Measurements from ENCODE around the gene INPP5A. TPM values are rescaled to one million over a fixed set of nuclear protein-coding genes. Genes with fewer than 3 reads are reported as not detected.

The INPP5A gene
- total RNA-seq, 1 experiment from 2014 or later: 12.3 TPM

- H3K27ac ChIP-seq (ENCODE audit: low read depth, low read length): no peak overlapping the region
- CTCF ChIA-PET: no interaction called here
- H3K4me2 ChIP-seq (ENCODE audit: low read length): no peak overlapping the region
- POLR2A ChIA-PET: no interaction called here
- H3K9me2 ChIP-seq (ENCODE audit: insufficient read depth): no peaks in the 10 kb centered on the region
- TF ChIP-seq CTCF (IDR thresholded peaks at IDR 0.05 in 2 of 3, conservative IDR thresholded peaks at IDR 0.05 in 1 of 3; ENCODE audit: borderline replicate concordance in 1 of 3, insufficient read depth in 1 of 3, low read depth in 2 of 3, low read length in 2 of 3): no peak
- no peak overlapping the region for H2AFZ ChIP-seq (ENCODE audit: low read depth, low read length, poor library complexity, severe bottlenecking)
- H3K27me3 ChIP-seq (ENCODE audit: insufficient read depth, low read length): no peaks in the 10 kb centered on the region
- ATAC-seq (no peak), DNase-seq (ENCODE audit: low read depth, low spot score) (no peak)
- H3K79me2 ChIP-seq (ENCODE audit: insufficient read depth, low read length): no peaks in the 10 kb centered on the region
- BruUV-seq (replicated peaks): no TSS peak
- RAD21 ChIA-PET (ENCODE audit: low non-redundant PET in 1 of 2, low total read pairs in 2 of 2, uncharacterized antibody in 2 of 2, unreplicated experiment in 2 of 2): no interaction called here
- no peaks in the 10 kb centered on the region for H3K9me3 ChIP-seq (ENCODE audit: control insufficient read depth in 1 of 2, insufficient read depth in 1 of 2, low read depth in 1 of 2, low read length in 2 of 2)
- H3K4me1 ChIP-seq (ENCODE audit: control insufficient read depth in 1 of 2, insufficient read depth in 2 of 2, low read length in 2 of 2): no peaks in the 10 kb centered on the region
- no peaks in the 10 kb centered on the region for H3K36me3 ChIP-seq (ENCODE audit: control insufficient read depth in 1 of 2, insufficient read depth in 2 of 2, low read length in 2 of 2)
- intact Hi-C loops (cut with micrococcal nuclease): no loop called here
- H3K4me3 ChIP-seq (replicated peaks in 1 of 2; ENCODE audit: low read depth in 1 of 2, low read length in 2 of 2): no peak overlapping the region
- no peaks in the 10 kb centered on the region for H4K20me1 ChIP-seq (ENCODE audit: insufficient read depth)
- no peak overlapping the region for H3K9ac ChIP-seq (ENCODE audit: low read length)
Observed at GRCh38 chr10:132677473-132678227, 140.1 kb downstream of the INPP5A start.

GRCh38 chr10:132678436-132679216 is 141.0 kb downstream of the INPP5A start:
- no peaks in the 10 kb centered on the region for H3K9me2 ChIP-seq (ENCODE audit: insufficient read depth)
- ChIA-PET POLR2A (no interaction called here), RAD21 (ENCODE audit: low non-redundant PET in 1 of 2, low total read pairs in 2 of 2, uncharacterized antibody in 2 of 2, unreplicated experiment in 2 of 2) (no interaction called here), CTCF (no interaction called here)
- intact Hi-C loops (cut with micrococcal nuclease): no loop called here
- H3K4me1 ChIP-seq (ENCODE audit: control insufficient read depth in 1 of 2, insufficient read depth in 2 of 2, low read length in 2 of 2): no peaks in the 10 kb centered on the region
- H3K79me2 ChIP-seq (ENCODE audit: insufficient read depth, low read length): no peaks in the 10 kb centered on the region
- H4K20me1 ChIP-seq (ENCODE audit: insufficient read depth): no peaks in the 10 kb centered on the region
- BruUV-seq (replicated peaks): no TSS peak
- no peak overlapping the region for H3K4me2 ChIP-seq (ENCODE audit: low read length)
- TF ChIP-seq TCF7L2 (IDR thresholded peaks at IDR 0.05; ENCODE audit: borderline replicate concordance, extremely low read depth, insufficient read depth, insufficient read length) (no peak), JUND (IDR thresholded peaks at IDR 0.05) (no peak), CEBPB (IDR thresholded peaks at IDR 0.05; ENCODE audit: low read depth) (no peak), ZBTB33 (IDR thresholded peaks at IDR 0.05; ENCODE audit: extremely low read depth, insufficient replicate concordance, low read length) (no peak), POLR2A (IDR thresholded peaks at IDR 0.05; ENCODE audit: borderline replicate concordance, extremely low read depth, insufficient read depth, insufficient read length) (no peak), RAD21 (IDR thresholded peaks at IDR 0.05; ENCODE audit: low read depth) (no peak), CBX3 (IDR thresholded peaks at IDR 0.05; ENCODE audit: low read depth) (no peak), ATF3 (IDR thresholded peaks at IDR 0.05) (no peak)
- H3K36me3 ChIP-seq (ENCODE audit: control insufficient read depth in 1 of 2, insufficient read depth in 2 of 2, low read length in 2 of 2): no peaks in the 10 kb centered on the region
- no peak overlapping the region for H3K9ac ChIP-seq (ENCODE audit: low read length)
- no peaks in the 10 kb centered on the region for H3K27me3 ChIP-seq (ENCODE audit: insufficient read depth, low read length)
- ATAC-seq: no peak
- no peak overlapping the region for H3K4me3 ChIP-seq (replicated peaks in 1 of 2; ENCODE audit: low read depth in 1 of 2, low read length in 2 of 2)
- no peak overlapping the region for H3K27ac ChIP-seq (ENCODE audit: low read depth, low read length)
- no peak overlapping the region for H2AFZ ChIP-seq (ENCODE audit: low read depth, low read length, poor library complexity, severe bottlenecking)
- no peak for DNase-seq (ENCODE audit: low read depth, low spot score)
- no peaks in the 10 kb centered on the region for H3K9me3 ChIP-seq (ENCODE audit: control insufficient read depth in 1 of 2, insufficient read depth in 1 of 2, low read depth in 1 of 2, low read length in 2 of 2)
